HEK293T (cell line): ENCODE measurements around the gene MROH7.

Experiments
- FOXK2 ChIP-seq: fragments of 450-650 bp; IDR thresholded peaks from 2 replicates; pipeline ENCODE4 v1.6.1; 2016; ENCODE audit warnings: mild to moderate bottlenecking
- NFRKB ChIP-seq: fragments of 450-650 bp; IDR thresholded peaks from 2 replicates; pipeline ENCODE4 v1.6.1; 2016; ENCODE audit warnings: mild to moderate bottlenecking, moderate library complexity
- SP1 ChIP-seq: fragments of 450-650 bp; IDR thresholded peaks from 2 replicates; pipeline ENCODE4 v1.6.1; 2017

DNA sequence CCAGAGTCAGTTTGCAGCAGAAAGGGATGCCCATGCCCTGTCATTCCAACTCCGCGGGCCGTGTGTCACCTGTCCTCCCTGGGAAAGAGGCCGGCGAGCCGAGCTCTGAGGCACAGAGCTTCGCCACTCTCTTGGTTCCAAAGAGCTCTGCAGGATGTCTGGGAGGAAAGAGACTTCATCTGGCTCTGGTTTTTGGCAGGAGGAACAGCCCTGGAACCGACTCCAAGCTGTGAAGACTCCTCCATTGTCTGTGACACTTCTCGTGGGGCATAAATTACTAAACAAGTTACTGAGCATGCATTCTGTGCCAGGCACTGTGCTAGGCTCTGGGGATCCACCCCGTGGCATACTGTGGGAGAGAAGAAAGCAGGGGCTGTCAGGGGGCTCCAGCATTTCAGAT lies 14.4 kb upstream of the MROH7 start:
- TF ChIP-seq NFRKB (no peak), SP1 (no peak), FOXK2 (no peak)
